Mesendoderm (in vitro differentiated cells): ENCODE data around the gene KRT15. TPM values are rescaled to one million over a fixed set of nuclear protein-coding genes. Genes with fewer than 3 reads are reported as not detected.

Source experiments
- DNase-seq: peaks from one replicate; pipeline ENCODE4 v3.0.0; 2013
- H2AK5ac ChIP-seq: 2 replicates; pipeline ENCODE4 v1.6.1; 2013; ENCODE audit warnings: low read length, inconsistent platforms
- H2BK120ac ChIP-seq: 2 replicates; pipeline ENCODE4 v1.6.1; 2013; ENCODE audit warnings: low read depth, mild to moderate bottlenecking, low read length, moderate library complexity, mixed read lengths
- H2BK15ac ChIP-seq: replicated peaks from 2 replicates; pipeline ENCODE4 v1.6.1; 2013; ENCODE audit warnings: low read depth, mild to moderate bottlenecking, moderate library complexity
- H2BK5ac ChIP-seq: 2 replicates; pipeline ENCODE4 v1.6.1; 2013; ENCODE audit warnings: low read length, inconsistent platforms
- H3K18ac ChIP-seq: 2 replicates; pipeline ENCODE4 v1.6.1; 2013; ENCODE audit warnings: mild to moderate bottlenecking, low read length, mixed read lengths
- H3K23ac ChIP-seq: one replicate; pipeline ENCODE4 v1.6.1; 2013; ENCODE audit warnings: low read length
- H3K27ac ChIP-seq: 2 replicates; pipeline ENCODE4 v1.5.1; 2013; ENCODE audit warnings: low read depth, mild to moderate bottlenecking, inconsistent platforms, low read length, moderate library complexity
- H3K27me3 ChIP-seq: 2 replicates; pipeline ENCODE4 v1.6.1; 2013; ENCODE audit warnings: low read length, control low read depth, mild to moderate bottlenecking, inconsistent platforms; ENCODE audit not compliant: insufficient read depth, poor library complexity
- H3K36me3 ChIP-seq: 2 replicates; pipeline ENCODE4 v1.6.1; 2013; ENCODE audit warnings: low read length, inconsistent platforms; ENCODE audit not compliant: control insufficient read depth, insufficient read depth
- H3K4ac ChIP-seq: one replicate; pipeline ENCODE4 v1.6.1; 2013; ENCODE audit warnings: low read depth, mild to moderate bottlenecking, low read length, moderate library complexity
- H3K4me1 ChIP-seq: 2 replicates; pipeline ENCODE4 v1.6.1; 2013; ENCODE audit warnings: low read depth, low read length, inconsistent platforms; ENCODE audit not compliant: control insufficient read depth
- H3K4me2 ChIP-seq: 2 replicates; pipeline ENCODE4 v1.6.1; 2013; ENCODE audit warnings: low read length
- H3K4me3 ChIP-seq: 2 replicates; pipeline ENCODE4 v1.5.1; 2013; ENCODE audit warnings: mild to moderate bottlenecking, low read length
- H3K56ac ChIP-seq: one replicate; pipeline ENCODE4 v1.6.1; 2013; ENCODE audit warnings: low read length
- H3K79me1 ChIP-seq: 2 replicates; pipeline ENCODE4 v1.6.1; 2013; ENCODE audit warnings: low read length, inconsistent platforms
- H3K79me2 ChIP-seq: 2 replicates; pipeline ENCODE4 v1.6.1; 2013; ENCODE audit warnings: mild to moderate bottlenecking, low read length; ENCODE audit not compliant: control insufficient read depth, insufficient read depth
- H3K9ac ChIP-seq: 2 replicates; pipeline ENCODE4 v1.6.1; 2013; ENCODE audit warnings: low read length, inconsistent platforms
- H4K5ac ChIP-seq: one replicate; pipeline ENCODE4 v1.6.1; 2013; ENCODE audit warnings: low read length
- H4K8ac ChIP-seq: one replicate; pipeline ENCODE4 v1.6.1; 2013; ENCODE audit warnings: low read depth, mild to moderate bottlenecking, control low read depth, low read length, moderate library complexity
- WGBS: extraction: QIAGEN DNeasy Blood & Tissue Kit; methylation state at CpG from one replicate; pipeline ENCODE4 v1.1.7; 2013; ENCODE audit warnings: low lambda C conversion rate, missing lambda C conversion rate; ENCODE audit not compliant: insufficient coverage; ENCODE audit errors: extremely low coverage; 5-methylcytosine and 5-hydroxymethylcytosine counted together
- polyA plus RNA-seq, 2 experiments: library from polyadenylated mRNA; stranded (reverse); fragments of 200-250 nt; gene quantifications; one replicate each; pipeline ENCODE4 v1.2.3, GENCODE V29; 2013

KRT15 gene
- polyA plus RNA-seq (2013, experiment 1 of 2) = 0.15 TPM
- polyA plus RNA-seq (2013, experiment 2 of 2) = 0.21 TPM

GRCh38 chr17:41518789-41519449, at the start of gene KRT15:
Gene KRT15, minus strand, starts transcription at chr17:41518890. Its CDS starts 63 bp downstream, at chr17:41518827.
- H3K36me3 ChIP-seq = peaks cover 3% of the 10 kb centered on the region
- no peak within 1 kb of the TSS for H3K4me2 ChIP-seq
- H3K27ac ChIP-seq = no peak within 1 kb of the TSS
- H2BK120ac ChIP-seq = no peak within 1 kb of the TSS
- H2BK5ac ChIP-seq = no peak within 1 kb of the TSS
- peaks cover 3% of the 10 kb centered on the region for H3K4me1 ChIP-seq
- H3K79me2 ChIP-seq = no peaks in the 10 kb centered on the region
- no peak within 1 kb of the TSS for H3K23ac ChIP-seq
- no peak within 1 kb of the TSS for H2AK5ac ChIP-seq
- H3K4me3 ChIP-seq = no peak within 1 kb of the TSS
- H3K27me3 ChIP-seq = no peaks in the 10 kb centered on the region
- no peak within 1 kb of the TSS for H2BK15ac ChIP-seq
- H4K8ac ChIP-seq = no peak within 1 kb of the TSS
- WGBS = no CpG with 5 or more reads among the region's 8 CpGs
- H3K9ac ChIP-seq = no peak within 1 kb of the TSS
- DNase-seq = no peak
- no peak within 1 kb of the TSS for H3K18ac ChIP-seq
- H3K4ac ChIP-seq = no peak within 1 kb of the TSS
- H4K5ac ChIP-seq = no peak within 1 kb of the TSS
- H3K79me1 ChIP-seq = no peaks in the 10 kb centered on the region
- H3K56ac ChIP-seq = peak within 1 kb of the TSS; percentile 25

- Histone ChIP-seq H3K27ac (no peak overlapping the region), H3K79me1 (no peaks in the 10 kb centered on the region), H2BK5ac (no peak overlapping the region), H3K79me2 (no peaks in the 10 kb centered on the region), H3K9ac (no peak overlapping the region), H3K4ac (no peak overlapping the region), H3K4me1 (peaks cover 4% of the 10 kb centered on the region), H3K36me3 (no peaks in the 10 kb centered on the region), H3K23ac (no peak overlapping the region), H3K4me3 (no peak overlapping the region), H2AK5ac (no peak overlapping the region), H3K56ac (no peak overlapping the region), H4K5ac (no peak overlapping the region), H3K27me3 (no peaks in the 10 kb centered on the region), H2BK15ac (no peak overlapping the region), H2BK120ac (no peak overlapping the region), H3K18ac (no peak overlapping the region), H3K4me2 (no peak overlapping the region), H4K8ac (no peak overlapping the region)
- WGBS = no CpG with 5 or more reads among the region's 6 CpGs
- DNase-seq = no peak
Observed at GRCh38 chr17:41567317-41567716, 48.6 kb upstream of the KRT15 start.

GRCh38 chr17:41565338-41565737, 46.6 kb upstream of the KRT15 start:
- H3K4me1 ChIP-seq = peaks cover 4% of the 10 kb centered on the region
- no peak overlapping the region for H2BK5ac ChIP-seq
- H2BK120ac ChIP-seq = no peak overlapping the region
- H3K79me1 ChIP-seq = no peaks in the 10 kb centered on the region
- H3K4me2 ChIP-seq = no peak overlapping the region
- H3K27ac ChIP-seq = no peak overlapping the region
- H2AK5ac ChIP-seq = no peak overlapping the region
- no peaks in the 10 kb centered on the region for H3K79me2 ChIP-seq
- no peak for DNase-seq
- H3K27me3 ChIP-seq = no peaks in the 10 kb centered on the region
- no peak overlapping the region for H3K4me3 ChIP-seq
- no peak overlapping the region for H3K23ac ChIP-seq
- no peak overlapping the region for H3K4ac ChIP-seq
- no peak overlapping the region for H3K56ac ChIP-seq
- H2BK15ac ChIP-seq = no peak overlapping the region
- H3K36me3 ChIP-seq = no peaks in the 10 kb centered on the region
- H3K9ac ChIP-seq = no peak overlapping the region
- no peak overlapping the region for H4K5ac ChIP-seq
- H4K8ac ChIP-seq = no peak overlapping the region
- no peak overlapping the region for H3K18ac ChIP-seq

GRCh38 chr17:41563607-41564170, 45.0 kb upstream of the KRT15 start:
- no peak overlapping the region for H2BK5ac ChIP-seq
- no peaks in the 10 kb centered on the region for H3K79me2 ChIP-seq
- no peaks in the 10 kb centered on the region for H3K36me3 ChIP-seq
- H3K9ac ChIP-seq = no peak overlapping the region
- H3K4me1 ChIP-seq = peaks cover 4% of the 10 kb centered on the region
- H4K5ac ChIP-seq = no peak overlapping the region
- no peaks in the 10 kb centered on the region for H3K27me3 ChIP-seq
- H3K79me1 ChIP-seq = no peaks in the 10 kb centered on the region
- peak overlapping the region; percentile 9 for H3K27ac ChIP-seq
- H4K8ac ChIP-seq = no peak overlapping the region
- H3K56ac ChIP-seq = no peak overlapping the region
- H2BK120ac ChIP-seq = no peak overlapping the region
- H2BK15ac ChIP-seq = no peak overlapping the region
- H3K4me3 ChIP-seq = no peak overlapping the region
- no peak overlapping the region for H2AK5ac ChIP-seq
- WGBS = no CpG with 5 or more reads among the region's 3 CpGs
- no peak overlapping the region for H3K4me2 ChIP-seq
- H3K23ac ChIP-seq = no peak overlapping the region
- DNase-seq = peak; percentile 67
- no peak overlapping the region for H3K4ac ChIP-seq
- no peak overlapping the region for H3K18ac ChIP-seq

- Histone ChIP-seq H3K27ac (no peak overlapping the region), H3K9ac (no peak overlapping the region), H3K4me3 (no peak overlapping the region), H2AK5ac (no peak overlapping the region), H2BK120ac (no peak overlapping the region), H4K5ac (no peak overlapping the region), H3K27me3 (no peaks in the 10 kb centered on the region), H3K23ac (no peak overlapping the region), H2BK15ac (no peak overlapping the region), H3K79me2 (no peaks in the 10 kb centered on the region), H3K56ac (no peak overlapping the region), H3K4ac (no peak overlapping the region), H3K18ac (no peak overlapping the region), H3K36me3 (no peaks in the 10 kb centered on the region), H3K4me1 (peaks cover 4% of the 10 kb centered on the region), H3K4me2 (no peak overlapping the region), H2BK5ac (no peak overlapping the region), H3K79me1 (no peaks in the 10 kb centered on the region), H4K8ac (no peak overlapping the region)
- WGBS = no CpG with 5 or more reads among the region's 6 CpGs
- no peak for DNase-seq
Observed at GRCh38 chr17:41561554-41561953, 42.9 kb upstream of the KRT15 start.

GRCh38 chr17:41559548-41559947, 40.9 kb upstream of the KRT15 start:
- no peak for DNase-seq
- Histone ChIP-seq H3K56ac (no peak overlapping the region), H2AK5ac (no peak overlapping the region), H3K4me2 (no peak overlapping the region), H3K4ac (no peak overlapping the region), H3K18ac (no peak overlapping the region), H3K79me1 (no peaks in the 10 kb centered on the region), H3K23ac (no peak overlapping the region), H4K8ac (no peak overlapping the region), H3K9ac (no peak overlapping the region), H3K4me3 (no peak overlapping the region), H3K79me2 (no peaks in the 10 kb centered on the region), H3K36me3 (no peaks in the 10 kb centered on the region), H2BK15ac (no peak overlapping the region), H3K27ac (no peak overlapping the region), H3K4me1 (peaks cover 4% of the 10 kb centered on the region), H2BK5ac (no peak overlapping the region), H2BK120ac (no peak overlapping the region), H4K5ac (no peak overlapping the region), H3K27me3 (no peaks in the 10 kb centered on the region)
- WGBS = no CpG with 5 or more reads among the region's 2 CpGs
